Urinary bladder (tissue), 4 donors: ENCODE results near the gene U2AF2. TPM values are rescaled to one million over a fixed set of nuclear protein-coding genes. Genes with fewer than 3 reads are reported as not detected.
"Not testable (repeated sequence)": the region's sequence is repeated elsewhere in the genome, so short reads cannot be mapped to it uniquely, and the experiment has no call there.

Source experiments
- DNase-seq: peaks from one replicate; pipeline ENCODE4 v3.0.0-alpha.2; 2015; ENCODE audit errors: extremely low spot score
- H3K27ac ChIP-seq: one replicate; pipeline ENCODE4 v1.5.1; 2013; ENCODE audit warnings: low read depth, mild to moderate bottlenecking, moderate library complexity
- H3K36me3 ChIP-seq: one replicate; pipeline ENCODE4 v1.6.1; 2013; ENCODE audit warnings: mild to moderate bottlenecking, moderate library complexity; ENCODE audit not compliant: insufficient read depth
- H3K4me1 ChIP-seq: one replicate; pipeline ENCODE4 v1.6.1; 2013; ENCODE audit warnings: mild to moderate bottlenecking, moderate library complexity; ENCODE audit not compliant: insufficient read depth
- H3K4me3 ChIP-seq: one replicate; pipeline ENCODE4 v1.5.1; 2013; ENCODE audit warnings: low read depth, low read length
- WGBS: extraction: QIAGEN DNeasy Blood & Tissue Kit; methylation state at CpG from one replicate; pipeline ENCODE4 v1.1.7; 2013; 5-methylcytosine and 5-hydroxymethylcytosine counted together
- polyA plus RNA-seq: library from polyadenylated mRNA; stranded (reverse); fragments of 200-250 nt; gene quantifications from one replicate; pipeline ENCODE4 v1.2.3, GENCODE V29; 2013
- small RNA-seq: library from RNA; depleted of rRNA; stranded (forward); fragments of <200 nt; gene quantifications from one replicate; pipeline ENCODE3, GENCODE V24; 2014
- total RNA-seq: library from RNA; depleted of rRNA; stranded (reverse); fragments of >200 nt; gene quantifications from one replicate; pipeline ENCODE4 v1.2.3, GENCODE V29; 2014
- donor health status: healthy with polysubstance abuse.
- donor health status: healthy.

The U2AF2 gene
- total and polyA plus RNA-seq, 2 donors = 44.6 to 129 TPM

DNA sequence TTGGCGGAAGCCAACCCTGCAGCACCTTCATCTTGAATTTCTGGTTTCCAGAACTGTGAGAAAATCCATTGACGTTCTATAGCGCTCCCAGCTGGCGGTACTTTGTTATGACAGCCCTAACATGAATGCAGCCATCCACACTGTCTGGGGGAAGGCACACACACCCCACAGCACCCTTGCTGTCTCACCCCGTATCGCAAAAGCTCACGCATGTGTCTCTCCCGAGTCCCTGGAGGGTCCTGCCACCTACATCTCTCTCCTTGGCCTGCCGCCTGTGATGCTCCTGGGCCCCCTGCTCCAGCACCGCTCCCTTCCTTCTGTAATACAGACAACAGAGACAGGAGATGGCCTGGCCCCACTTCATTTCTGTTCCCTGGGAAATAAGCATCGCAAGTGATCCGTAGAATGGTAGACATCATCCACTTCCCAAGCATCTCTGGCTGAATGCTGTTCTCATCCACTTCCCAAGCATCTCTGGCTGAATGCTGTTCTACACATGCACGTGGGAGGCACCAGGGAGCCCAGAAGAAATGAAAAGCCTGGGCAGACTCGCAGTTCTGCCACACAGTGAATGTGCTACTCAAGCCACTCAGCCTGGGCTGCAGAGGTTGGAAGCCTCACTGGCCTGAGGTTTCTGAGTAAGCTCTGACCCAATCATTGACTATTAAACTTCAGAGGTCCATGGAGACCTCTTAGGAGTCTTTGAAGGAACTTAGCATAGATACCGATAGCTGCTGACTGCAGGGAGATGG, 49.8 kb downstream of the U2AF2 start:
- 93% methylated on average over 15 of the region's 15 CpGs for WGBS
- Histone ChIP-seq H3K4me1 (no peaks in the 10 kb centered on the region), H3K36me3 (no peaks in the 10 kb centered on the region), H3K4me3 (no peak overlapping the region), H3K27ac (no peak overlapping the region)
- no peak for DNase-seq

DNA sequence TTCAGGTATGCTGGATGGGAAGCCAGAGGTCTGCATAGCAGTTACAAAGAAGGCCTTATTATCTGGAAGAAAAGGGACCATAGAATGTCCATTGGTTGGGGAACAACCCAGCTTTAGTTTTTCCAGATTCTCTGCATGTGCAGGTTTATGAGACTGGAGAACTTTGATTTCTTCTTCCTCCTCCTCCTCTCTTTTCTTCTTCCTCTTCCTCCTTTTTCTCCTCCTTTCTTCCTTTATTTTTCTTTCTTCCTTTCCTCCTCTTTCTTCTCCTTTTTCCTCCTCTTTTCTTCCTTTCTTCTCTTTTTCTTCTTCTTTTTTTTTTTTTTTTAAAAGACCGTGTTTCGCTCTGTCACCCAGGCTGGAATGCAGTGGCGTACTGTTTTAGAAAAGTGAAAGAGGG, 51.1 kb downstream of the U2AF2 start:
- 94% methylated on average over 3 of the region's 3 CpGs for WGBS
- no peak overlapping the region for H3K4me3 ChIP-seq

DNA sequence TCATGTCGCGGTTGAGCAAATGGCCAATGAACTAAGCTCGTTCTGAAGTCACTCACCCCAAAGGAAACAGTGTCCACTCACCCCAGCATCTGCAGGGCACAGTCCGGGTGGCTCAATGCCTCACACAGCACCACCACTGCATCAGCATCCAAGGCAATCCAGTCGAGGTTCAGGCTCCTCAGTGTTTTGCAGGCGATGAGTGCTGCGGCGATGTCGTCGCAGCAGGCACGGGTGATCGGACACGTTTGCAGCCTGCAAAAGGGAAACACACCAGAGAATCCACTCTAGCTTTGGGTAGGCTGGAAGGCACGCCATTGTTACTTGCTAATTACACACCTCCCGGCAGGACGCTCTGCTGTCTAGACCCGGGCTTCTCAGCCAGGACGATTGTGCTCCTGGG, 56.9 kb downstream of the U2AF2 start:
- H3K4me3 ChIP-seq = no peak overlapping the region

More for the DNA sequence above, 51.1 kb downstream of the U2AF2 start:
- DNase-seq = no peak
- Histone ChIP-seq H3K36me3 (no peaks in the 10 kb centered on the region), H3K4me1 (no peaks in the 10 kb centered on the region), H3K27ac (no peak overlapping the region)

DNA sequence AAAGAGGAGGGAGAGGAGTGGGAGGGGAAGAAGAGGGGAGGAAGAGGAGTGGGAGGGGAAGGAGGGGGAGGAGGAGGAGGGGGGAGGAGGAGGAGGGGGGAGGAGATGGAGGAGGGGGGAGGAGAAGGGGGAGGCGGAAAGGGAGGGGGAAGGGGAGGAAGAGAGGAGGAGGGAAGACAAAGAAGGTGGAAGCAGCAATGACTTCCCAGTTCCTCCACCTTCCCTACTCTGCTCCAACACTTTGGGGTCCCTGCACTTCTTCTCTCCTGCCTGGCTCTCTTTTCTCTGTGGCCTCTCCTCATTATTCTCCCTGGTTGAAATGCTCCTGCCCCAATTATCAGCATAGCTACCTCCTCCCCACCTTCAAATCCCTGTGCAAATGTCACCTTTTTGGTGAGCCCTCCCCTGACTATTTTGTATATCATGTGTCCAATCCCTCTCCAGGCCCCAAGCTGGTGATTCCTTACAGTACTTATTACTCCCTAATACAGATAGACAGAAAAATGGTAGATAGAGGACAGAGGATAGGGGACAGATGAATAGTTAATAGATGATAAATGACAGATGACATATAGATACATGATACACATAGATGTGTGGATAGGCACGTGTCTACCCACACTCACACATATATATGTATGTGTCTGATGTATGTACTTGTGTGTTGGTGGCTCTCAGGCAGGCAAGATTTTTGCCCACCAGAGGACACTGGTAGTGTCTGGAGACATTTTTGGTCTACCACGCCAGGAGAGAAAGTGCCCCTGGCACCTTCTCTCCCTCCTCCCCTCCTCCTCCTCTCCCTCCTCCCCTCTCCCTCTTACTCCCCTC, 58.2 kb downstream of the U2AF2 start:
- H3K4me1 ChIP-seq = no peaks in the 10 kb centered on the region
- no peak overlapping the region for H3K27ac ChIP-seq
- no peak for DNase-seq
- H3K4me3 ChIP-seq = no peak overlapping the region
- H3K36me3 ChIP-seq = no peaks in the 10 kb centered on the region
- WGBS = 87% methylated on average over 2 of the region's 3 CpGs

More for the DNA sequence above, 56.9 kb downstream of the U2AF2 start:
- Histone ChIP-seq H3K4me1 (no peaks in the 10 kb centered on the region), H3K27ac (no peak overlapping the region), H3K36me3 (no peaks in the 10 kb centered on the region)
- 77% methylated on average over 18 of the region's 18 CpGs for WGBS
- no peak for DNase-seq

DNA sequence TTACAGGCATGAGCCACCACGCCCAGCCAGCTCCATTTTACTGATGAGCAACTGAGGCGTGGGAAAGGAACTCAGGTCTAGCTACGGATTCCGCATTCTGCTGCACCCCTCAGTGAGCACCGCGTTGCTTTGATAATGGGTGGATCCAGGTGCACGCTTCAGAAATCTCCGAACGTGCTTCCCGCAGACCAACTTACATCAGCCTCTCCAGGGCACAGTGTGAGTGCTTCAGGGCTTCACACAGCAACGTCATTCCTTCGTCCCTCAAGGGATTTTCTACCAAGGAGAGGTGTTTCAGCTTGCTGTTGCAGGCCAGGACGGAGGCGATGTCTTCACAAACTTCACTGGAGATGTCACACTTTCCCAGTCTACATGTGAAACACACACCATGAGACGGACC, 61.7 kb downstream of the U2AF2 start:
- H3K36me3 ChIP-seq = no peaks in the 10 kb centered on the region
- no peak for DNase-seq
- 90% methylated on average over 15 of the region's 15 CpGs for WGBS
- no peak overlapping the region for H3K4me3 ChIP-seq
- H3K4me1 ChIP-seq = no peaks in the 10 kb centered on the region
- no peak overlapping the region for H3K27ac ChIP-seq

DNA sequence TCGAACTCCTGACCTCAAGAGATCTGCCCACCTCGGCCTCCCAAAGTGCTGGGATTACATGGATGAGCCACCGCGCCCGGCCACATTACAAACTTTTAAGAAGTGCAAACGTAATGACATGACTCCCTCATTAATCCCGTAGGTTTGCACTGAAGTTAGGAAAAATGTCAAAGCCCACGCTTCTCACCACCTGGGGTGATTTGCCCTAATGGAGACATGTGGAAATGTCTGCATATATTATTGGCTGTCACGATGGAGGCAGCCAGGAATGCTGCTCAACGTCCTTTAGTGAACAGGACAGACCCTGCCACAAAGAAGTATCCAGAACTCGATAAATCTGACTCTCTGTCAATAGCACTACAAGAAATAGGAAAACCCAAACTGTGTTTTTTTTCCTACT, 62.4 kb downstream of the U2AF2 start:
- no peaks in the 10 kb centered on the region for H3K4me1 ChIP-seq
- WGBS = 81% methylated on average over 11 of the region's 11 CpGs
- H3K4me3 ChIP-seq = no peak overlapping the region
- DNase-seq = no peak
- H3K36me3 ChIP-seq = no peaks in the 10 kb centered on the region
- H3K27ac ChIP-seq = no peak overlapping the region

DNA sequence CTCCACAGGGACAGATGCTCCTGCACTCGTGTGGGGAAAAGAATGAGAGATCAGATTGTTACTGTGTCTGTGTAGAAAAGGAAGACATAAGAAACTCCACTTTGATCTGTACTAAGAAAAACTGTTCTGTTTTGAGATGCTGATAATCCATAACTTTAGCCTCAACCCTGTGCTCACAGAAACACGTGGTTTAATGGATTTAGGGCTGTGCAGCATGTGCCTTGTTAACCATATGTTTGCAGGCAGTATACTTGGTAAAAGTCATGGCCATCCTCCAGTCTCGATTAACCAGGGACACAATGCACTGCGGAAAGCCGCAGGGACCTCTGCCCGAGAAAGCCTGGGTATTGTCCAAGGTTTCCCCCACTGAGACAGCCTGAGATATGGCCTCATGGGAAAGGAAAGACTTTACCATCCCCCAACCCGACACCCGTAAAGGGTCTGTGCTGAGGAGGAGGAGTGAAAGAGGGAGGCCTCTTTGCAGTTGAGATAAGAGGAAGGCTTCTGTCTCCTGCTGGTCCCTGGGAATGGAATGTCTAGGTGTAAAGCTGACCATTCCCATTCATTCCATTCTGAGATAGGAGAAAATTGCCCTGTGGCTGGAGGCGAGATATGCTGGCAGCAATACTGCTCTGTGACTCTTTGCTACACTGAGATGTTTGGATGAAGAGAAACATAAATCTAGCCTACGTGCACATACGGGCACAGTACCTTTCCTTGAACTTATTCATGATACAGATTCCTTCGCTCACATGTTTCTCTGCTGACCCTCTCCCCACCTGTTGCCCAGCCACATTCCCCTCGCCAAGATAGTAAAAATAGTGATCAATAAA, 63.3 kb downstream of the U2AF2 start:
- H3K27ac ChIP-seq, DNase-seq, H3K4me3 ChIP-seq, H3K36me3 ChIP-seq, H3K4me1 ChIP-seq: not testable (repeated sequence)
- 53% methylated on average over 13 of the region's 13 CpGs for WGBS

DNA sequence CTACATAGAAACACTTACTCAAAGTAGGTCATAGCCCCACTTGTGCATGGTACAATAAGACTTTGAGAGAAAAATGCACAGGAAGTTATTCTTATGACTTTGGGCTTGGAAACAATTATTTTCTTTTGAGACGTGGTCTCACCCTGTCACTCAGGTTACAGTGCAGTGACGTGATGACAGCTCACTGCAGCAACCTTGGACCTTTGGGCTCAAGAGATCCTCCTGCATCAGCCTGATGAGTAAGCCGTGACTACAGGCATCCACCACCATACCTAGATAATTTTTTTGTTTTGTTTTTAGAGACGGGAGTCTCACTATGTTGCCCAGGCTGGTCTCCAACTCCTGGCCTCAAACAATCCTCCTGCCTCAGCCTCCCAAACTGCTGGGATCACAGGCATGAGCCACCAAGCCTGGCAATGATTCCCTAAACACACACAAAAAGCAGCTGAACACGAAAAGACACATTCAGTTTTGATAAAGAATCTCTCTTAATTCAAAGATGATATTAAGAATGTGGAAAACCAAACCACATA, 65.4 kb downstream of the U2AF2 start:
- H3K36me3 ChIP-seq = no peaks in the 10 kb centered on the region
- H3K4me1 ChIP-seq = no peaks in the 10 kb centered on the region
- H3K4me3 ChIP-seq = no peak overlapping the region
- WGBS = 67% methylated on average over 5 of the region's 5 CpGs
- DNase-seq = no peak
- no peak overlapping the region for H3K27ac ChIP-seq

DNA sequence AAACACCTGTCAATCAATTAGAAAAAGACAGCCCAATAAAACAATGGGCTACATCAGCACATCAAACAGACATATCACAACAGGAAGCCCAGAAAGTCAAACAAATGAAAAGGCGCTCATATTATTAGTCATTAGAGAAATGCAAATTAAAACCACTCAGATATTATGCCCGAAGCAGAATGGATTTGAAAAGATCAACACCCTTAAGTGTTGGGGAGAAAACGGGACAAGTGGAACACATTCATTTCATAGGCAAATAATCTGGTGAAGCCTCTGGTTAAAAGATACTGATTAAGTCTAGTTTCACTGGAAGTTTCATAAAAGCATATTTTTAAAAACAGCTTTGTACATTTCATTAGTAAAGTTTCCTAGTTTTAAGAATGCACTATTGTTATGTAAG, 66.0 kb downstream of the U2AF2 start:
- H3K27ac ChIP-seq = no peak overlapping the region
- no peaks in the 10 kb centered on the region for H3K36me3 ChIP-seq
- no peak overlapping the region for H3K4me3 ChIP-seq
- no peaks in the 10 kb centered on the region for H3K4me1 ChIP-seq
- WGBS = 85% methylated on average over 3 of the region's 3 CpGs
- DNase-seq = no peak

DNA sequence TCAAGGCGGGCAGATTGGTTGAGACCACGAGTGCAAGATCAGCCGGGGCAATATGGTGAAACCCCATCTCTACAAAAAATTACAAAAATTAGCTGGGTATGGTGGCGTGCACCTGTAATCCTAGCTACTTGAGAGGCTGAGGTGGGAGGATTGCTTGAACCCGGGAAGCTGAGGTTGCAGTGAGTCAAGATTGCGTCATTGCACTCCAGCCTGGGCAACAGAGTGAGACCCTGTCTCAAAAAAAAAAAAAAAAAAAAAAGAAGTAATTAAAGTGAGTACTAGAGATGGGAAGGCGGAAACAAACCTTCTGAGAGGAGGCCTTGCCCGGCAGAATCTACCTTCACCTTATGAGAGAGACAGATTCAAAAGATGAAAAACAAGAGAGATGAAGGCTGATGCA, 68.7 kb downstream of the U2AF2 start:
- Histone ChIP-seq H3K4me1 (no peaks in the 10 kb centered on the region), H3K36me3 (no peaks in the 10 kb centered on the region), H3K27ac (no peak overlapping the region), H3K4me3 (no peak overlapping the region)
- no peak for DNase-seq
- 85% methylated on average over 8 of the region's 8 CpGs for WGBS

Small RNA genes within 50 kb of the gene (small RNA-seq; reads per million reads assigned to genes)
- gene AC010525.2 = not detected

Other genes starting within 250 kb of the U2AF2 start
- gene UBE2S, start 247.2 kb upstream of the U2AF2 start, total RNA-seq = 29.9 TPM
- 17.5 TPM for gene UBE2S, start 247.2 kb upstream of the U2AF2 start, polyA plus RNA-seq
- gene SHISA7, start 211.7 kb upstream of the U2AF2 start, total RNA-seq = 0.16 TPM
- gene SHISA7, start 211.7 kb upstream of the U2AF2 start, polyA plus RNA-seq = 0.05 TPM
- gene ISOC2, start 193.4 kb upstream of the U2AF2 start, total RNA-seq = 35.1 TPM
- 94.1 TPM for gene ISOC2, start 193.4 kb upstream of the U2AF2 start, polyA plus RNA-seq
- gene C19orf85, start 190.3 kb upstream of the U2AF2 start, total RNA-seq = not detected
- gene C19orf85, start 190.3 kb upstream of the U2AF2 start, polyA plus RNA-seq = 0.51 TPM
- 0.79 TPM for gene ZNF628, start 178.4 kb upstream of the U2AF2 start, total RNA-seq
- 11.9 TPM for gene ZNF628, start 178.4 kb upstream of the U2AF2 start, polyA plus RNA-seq
- 7.1 TPM for gene NAT14, start 169.8 kb upstream of the U2AF2 start, total RNA-seq
- 27.0 TPM for gene NAT14, start 169.8 kb upstream of the U2AF2 start, polyA plus RNA-seq
- gene SSC5D, start 166.6 kb upstream of the U2AF2 start, total RNA-seq = 24.4 TPM
- 24.4 TPM for gene SSC5D, start 166.6 kb upstream of the U2AF2 start, polyA plus RNA-seq
- not detected for gene SBK2, start 117.9 kb upstream of the U2AF2 start, total RNA-seq
- gene SBK2, start 117.9 kb upstream of the U2AF2 start, polyA plus RNA-seq = not detected
- not detected for gene SBK3, start 109.5 kb upstream of the U2AF2 start, total RNA-seq
- 0.72 TPM for gene SBK3, start 109.5 kb upstream of the U2AF2 start, polyA plus RNA-seq
- 1.6 TPM for gene ZNF579, start 74.2 kb upstream of the U2AF2 start, total RNA-seq
- gene ZNF579, start 74.2 kb upstream of the U2AF2 start, polyA plus RNA-seq = 10.8 TPM
- 2.3 TPM for gene FIZ1, start 55.5 kb upstream of the U2AF2 start, total RNA-seq
- gene FIZ1, start 55.5 kb upstream of the U2AF2 start, polyA plus RNA-seq = 11.1 TPM
- 5.7 TPM for gene ZNF524, start 54.7 kb upstream of the U2AF2 start, total RNA-seq
- 30.9 TPM for gene ZNF524, start 54.7 kb upstream of the U2AF2 start, polyA plus RNA-seq
- gene ZNF865, start 49.4 kb upstream of the U2AF2 start, total RNA-seq = 2.1 TPM
- gene ZNF865, start 49.4 kb upstream of the U2AF2 start, polyA plus RNA-seq = 13.7 TPM
- gene ZNF784, start 30.5 kb upstream of the U2AF2 start, total RNA-seq = 4.7 TPM
- 9.7 TPM for gene ZNF784, start 30.5 kb upstream of the U2AF2 start, polyA plus RNA-seq
- 4.1 TPM for gene ZNF580, start 14.0 kb upstream of the U2AF2 start, total RNA-seq
- gene ZNF580, start 14.0 kb upstream of the U2AF2 start, polyA plus RNA-seq = 49.0 TPM
- 6.5 TPM for gene ZNF581, start 11.4 kb upstream of the U2AF2 start, total RNA-seq
- 21.8 TPM for gene ZNF581, start 11.4 kb upstream of the U2AF2 start, polyA plus RNA-seq
- 4.1 TPM for gene CCDC106, start 6.8 kb upstream of the U2AF2 start, total RNA-seq
- 17.7 TPM for gene CCDC106, start 6.8 kb upstream of the U2AF2 start, polyA plus RNA-seq
- gene EPN1, start 20.2 kb downstream of the U2AF2 start, total RNA-seq = 23.4 TPM
- gene EPN1, start 20.2 kb downstream of the U2AF2 start, polyA plus RNA-seq = 106 TPM
- not detected for gene NLRP9, start 83.4 kb downstream of the U2AF2 start, total RNA-seq
- gene NLRP9, start 83.4 kb downstream of the U2AF2 start, polyA plus RNA-seq = not detected
- 0.58 TPM for gene RFPL4A, start 104.1 kb downstream of the U2AF2 start, total RNA-seq
- not detected for gene RFPL4A, start 104.1 kb downstream of the U2AF2 start, polyA plus RNA-seq
- not detected for gene RFPL4AL1, start 114.1 kb downstream of the U2AF2 start, total RNA-seq
- not detected for gene RFPL4AL1, start 114.1 kb downstream of the U2AF2 start, polyA plus RNA-seq
- not detected for gene NLRP11, start 177.0 kb downstream of the U2AF2 start, total RNA-seq
- gene NLRP11, start 177.0 kb downstream of the U2AF2 start, polyA plus RNA-seq = not detected
- not detected for gene NLRP4, start 181.5 kb downstream of the U2AF2 start, total RNA-seq
- not detected for gene NLRP4, start 181.5 kb downstream of the U2AF2 start, polyA plus RNA-seq